HG03064 (cell line): Measurements from ENCODE around the gene HEMK1.
A peak's percentile ranks its signal among the peaks of the same experiment; 100 is the strongest.

Source experiments
- ATAC-seq: cut with Tn5 transposase; IDR thresholded peaks from one replicate; pipeline ENCODE4 v1.9.1; 2021; ENCODE audit warnings: low read depth; ENCODE audit not compliant: unreplicated experiment

The HEMK1 gene

GRCh38 chr3:50599115-50599715 is 29.9 kb downstream of the HEMK1 start:
- no peak for ATAC-seq

GRCh38 chr3:50599716-50600118 is 30.4 kb downstream of the HEMK1 start:
- ATAC-seq, result no peak

GRCh38 chr3:50600141-50600753 is 30.9 kb downstream of the HEMK1 start:
- ATAC-seq, result no peak

- ATAC-seq, result peak; percentile 83
These were observed 31.7 kb downstream of the HEMK1 start for GRCh38 chr3:50600841-50601591.

GRCh38 chr3:50602595-50603191 is 33.4 kb downstream of the HEMK1 start:
- ATAC-seq, result no peak

GRCh38 chr3:50603261-50604109 is 34.2 kb downstream of the HEMK1 start:
- no peak for ATAC-seq

GRCh38 chr3:50604110-50604621 is 34.8 kb downstream of the HEMK1 start:
- ATAC-seq, result no peak

- ATAC-seq, result no peak
These were observed 35.6 kb downstream of the HEMK1 start for GRCh38 chr3:50604628-50605588.

- ATAC-seq, result no peak
These were observed 36.6 kb downstream of the HEMK1 start for GRCh38 chr3:50605901-50606326.

GRCh38 chr3:50606596-50606995 is 37.3 kb downstream of the HEMK1 start:
- no peak for ATAC-seq

- no peak for ATAC-seq
These were observed 38.2 kb downstream of the HEMK1 start for GRCh38 chr3:50607271-50608091.

GRCh38 chr3:50608278-50608677 is 39.0 kb downstream of the HEMK1 start:
- ATAC-seq, result no peak

GRCh38 chr3:50609071-50609762 is 39.9 kb downstream of the HEMK1 start:
- no peak for ATAC-seq

- no peak for ATAC-seq
These were observed 40.4 kb downstream of the HEMK1 start for GRCh38 chr3:50609763-50610085.

- no peak for ATAC-seq
These were observed 41.1 kb downstream of the HEMK1 start for GRCh38 chr3:50610181-50610971.

GRCh38 chr3:50610992-50611463 is 41.7 kb downstream of the HEMK1 start:
- no peak for ATAC-seq
